22Rv1 (cell line): ENCODE results near the gene RASSF10.

Experiments used
- H3K27ac ChIP-seq: fragments of 450-650 bp; 2 replicates; pipeline ENCODE4 v1.5.1; 2017
- ZFX ChIP-seq: fragments of 450-650 bp; IDR thresholded peaks from 2 replicates; pipeline ENCODE4 v1.6.1; 2017; ENCODE audit warnings: antibody characterized with exemption, borderline replicate concordance
- TF ChIP-seq, protein P1 (sequence below): fragments of 450-650 bp; IDR thresholded peaks from 2 replicates; pipeline ENCODE4 v1.5.1; 2017; ENCODE audit warnings: mild to moderate bottlenecking

The RASSF10 gene

DNA sequence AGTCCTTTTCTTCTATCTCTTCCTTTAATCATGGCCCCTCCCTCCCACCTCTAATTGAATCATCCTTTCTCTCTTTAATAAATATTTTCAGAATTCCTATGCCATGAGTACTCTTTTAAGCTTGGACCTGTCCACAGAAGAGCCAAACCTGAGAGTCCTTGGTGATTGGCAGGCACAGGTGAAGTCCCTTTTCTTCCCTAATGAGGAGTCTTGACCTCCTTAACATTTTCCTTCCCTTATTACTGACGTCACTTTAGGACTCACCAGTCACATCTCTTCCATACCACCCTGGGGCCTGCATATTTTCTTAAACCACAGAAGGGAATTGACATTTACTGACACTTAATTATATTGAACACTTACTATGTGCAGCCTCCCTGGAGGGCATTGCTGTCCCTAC is 41.0 kb upstream of the RASSF10 start:
- TF ChIP-seq, protein P1, sequence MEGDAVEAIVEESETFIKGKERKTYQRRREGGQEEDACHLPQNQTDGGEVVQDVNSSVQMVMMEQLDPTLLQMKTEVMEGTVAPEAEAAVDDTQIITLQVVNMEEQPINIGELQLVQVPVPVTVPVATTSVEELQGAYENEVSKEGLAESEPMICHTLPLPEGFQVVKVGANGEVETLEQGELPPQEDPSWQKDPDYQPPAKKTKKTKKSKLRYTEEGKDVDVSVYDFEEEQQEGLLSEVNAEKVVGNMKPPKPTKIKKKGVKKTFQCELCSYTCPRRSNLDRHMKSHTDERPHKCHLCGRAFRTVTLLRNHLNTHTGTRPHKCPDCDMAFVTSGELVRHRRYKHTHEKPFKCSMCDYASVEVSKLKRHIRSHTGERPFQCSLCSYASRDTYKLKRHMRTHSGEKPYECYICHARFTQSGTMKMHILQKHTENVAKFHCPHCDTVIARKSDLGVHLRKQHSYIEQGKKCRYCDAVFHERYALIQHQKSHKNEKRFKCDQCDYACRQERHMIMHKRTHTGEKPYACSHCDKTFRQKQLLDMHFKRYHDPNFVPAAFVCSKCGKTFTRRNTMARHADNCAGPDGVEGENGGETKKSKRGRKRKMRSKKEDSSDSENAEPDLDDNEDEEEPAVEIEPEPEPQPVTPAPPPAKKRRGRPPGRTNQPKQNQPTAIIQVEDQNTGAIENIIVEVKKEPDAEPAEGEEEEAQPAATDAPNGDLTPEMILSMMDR, result no peak
- no peak for TF ChIP-seq ZFX
- H3K27ac ChIP-seq, result no peak overlapping the region

DNA sequence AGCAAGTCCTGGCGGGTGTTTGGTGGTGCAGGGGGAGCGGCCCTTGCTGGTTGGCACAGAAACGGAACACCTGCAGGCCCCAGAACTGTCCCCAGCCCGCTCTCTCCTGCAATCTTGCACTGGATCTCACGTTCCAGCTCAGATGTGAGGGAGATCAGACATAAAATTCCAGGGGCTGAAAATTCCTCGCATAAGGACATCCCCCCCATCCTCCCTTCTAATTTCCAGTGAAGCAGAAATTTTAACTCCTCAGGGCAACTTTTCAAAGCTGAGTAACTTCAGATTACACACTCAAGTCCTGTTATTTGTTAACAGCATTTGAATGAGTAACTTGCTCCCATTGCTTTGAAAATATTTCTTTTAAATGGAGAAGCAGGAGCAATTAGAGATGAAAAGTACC is 40.3 kb upstream of the RASSF10 start:
- TF ChIP-seq, protein P1, result no peak
- TF ChIP-seq ZFX, result no peak
- H3K27ac ChIP-seq, result no peak overlapping the region

DNA sequence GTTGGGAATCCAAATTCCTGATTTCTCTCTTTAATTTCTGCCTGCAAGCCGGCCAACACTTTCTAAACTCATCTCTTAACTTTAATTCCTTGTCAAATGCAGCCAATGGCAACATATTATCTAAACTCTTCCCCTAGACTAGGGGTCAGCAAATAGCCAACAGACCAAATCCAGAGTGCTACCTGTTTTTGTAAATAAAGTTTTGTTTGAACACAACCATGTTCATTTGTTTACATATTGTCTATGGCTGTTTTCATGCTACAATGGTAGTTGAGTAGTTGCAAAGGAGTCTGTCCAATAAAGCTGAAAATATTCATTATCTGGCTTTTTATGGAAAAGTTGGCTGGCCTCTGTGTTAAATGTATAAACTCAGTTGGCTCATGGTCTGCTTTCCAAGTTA is 37.2 kb upstream of the RASSF10 start:
- no peak overlapping the region for H3K27ac ChIP-seq
- TF ChIP-seq, protein P1, result no peak
- no peak for TF ChIP-seq ZFX

DNA sequence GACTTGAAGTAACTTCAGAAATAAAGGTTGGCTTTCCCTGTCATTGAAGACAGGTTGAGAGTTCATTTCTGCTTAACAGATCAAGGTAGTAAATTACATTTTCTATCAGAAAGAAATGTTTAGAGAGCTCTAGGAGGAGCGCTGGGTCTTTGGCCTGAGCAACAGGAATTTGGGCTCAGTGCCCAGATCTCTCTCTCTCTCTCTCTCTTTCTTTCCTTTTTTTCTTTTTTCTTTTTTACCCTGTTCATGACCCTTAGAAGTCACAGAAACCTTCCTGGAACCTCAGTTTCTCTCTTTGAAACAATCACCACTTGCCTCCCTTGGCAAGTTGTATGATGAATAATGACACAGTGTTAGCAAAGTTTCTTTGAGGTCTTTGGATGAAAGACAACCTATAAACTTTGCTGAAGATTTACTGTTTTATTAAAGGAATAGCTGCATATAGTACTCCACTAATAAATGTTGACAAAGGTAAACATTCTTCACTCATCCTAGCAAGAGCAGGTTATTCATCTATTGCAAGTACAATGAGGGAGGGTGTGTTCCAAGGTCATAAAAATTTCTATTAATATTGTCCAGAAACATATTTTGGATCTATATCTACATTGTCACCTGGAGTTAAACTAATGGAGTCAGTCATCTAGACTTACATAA is 35.5 kb upstream of the RASSF10 start:
- H3K27ac ChIP-seq, result no peak overlapping the region
- no peak for TF ChIP-seq ZFX
- TF ChIP-seq, protein P1, result no peak

DNA sequence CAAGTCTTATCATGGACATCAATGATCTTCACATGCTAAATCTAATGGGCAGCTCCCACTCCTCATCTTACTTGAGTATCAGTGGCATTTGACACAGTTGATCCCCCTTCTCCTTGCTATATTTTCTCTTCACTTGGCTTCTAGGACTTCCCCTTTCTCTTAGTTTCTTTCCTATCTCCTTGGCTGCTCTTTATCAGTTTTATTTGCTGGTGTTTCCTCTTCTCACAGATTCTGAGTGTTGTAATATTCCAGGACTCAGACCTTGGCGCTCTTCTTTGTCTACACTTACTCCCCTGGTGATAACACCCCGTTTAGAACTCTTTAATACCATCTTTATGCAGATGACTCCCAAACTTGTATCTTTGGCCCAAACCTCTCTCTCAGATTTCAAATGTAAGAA is 33.9 kb upstream of the RASSF10 start:
- H3K27ac ChIP-seq, result no peak overlapping the region
- no peak for TF ChIP-seq ZFX
- TF ChIP-seq, protein P1, result no peak

DNA sequence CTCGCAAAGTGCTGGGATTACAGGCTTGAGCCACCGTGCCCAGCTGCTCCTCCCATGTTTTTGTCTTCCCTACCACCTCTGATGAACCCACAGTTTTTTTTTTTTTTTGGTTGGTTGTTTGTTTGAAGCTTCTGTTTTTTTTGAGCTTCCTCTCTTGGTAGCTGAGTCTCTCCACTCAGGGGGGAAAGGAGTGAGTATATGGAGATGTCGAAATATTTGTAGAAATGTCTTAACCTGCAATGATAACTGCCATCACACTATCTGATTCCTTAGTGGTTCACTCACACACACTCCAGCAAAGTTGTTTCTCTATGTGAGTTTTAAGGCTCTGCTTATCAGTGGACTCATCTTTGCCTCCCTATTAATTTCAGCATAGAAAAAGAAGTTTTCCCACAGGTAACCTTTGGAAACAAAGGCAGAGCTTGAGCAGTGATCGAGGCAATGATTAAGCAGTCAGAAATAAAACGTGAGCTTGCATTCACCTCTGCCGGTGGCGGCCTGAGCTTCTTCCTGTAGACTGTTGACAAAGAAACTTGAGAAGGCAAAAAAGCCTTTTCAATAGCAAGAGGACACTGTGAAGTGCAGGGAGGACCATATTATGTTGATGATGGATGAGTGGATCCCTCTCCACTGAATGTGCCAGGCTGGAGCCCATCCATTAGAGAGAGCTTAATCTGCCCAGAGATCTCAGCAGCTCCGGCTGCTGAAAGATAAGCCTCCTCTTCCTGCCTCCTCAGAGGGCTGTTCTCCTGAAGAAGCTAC is 29.0 kb upstream of the RASSF10 start:
- no peak for TF ChIP-seq ZFX
- TF ChIP-seq, protein P1, result no peak
- H3K27ac ChIP-seq, result no peak overlapping the region
